Fibroblast of lung (primary cell): ENCODE results near the gene PRRT2.

Experiments
- EZH2 ChIP-seq: IDR thresholded peaks from 2 replicates; pipeline ENCODE4 v1.5.1; 2012; ENCODE audit warnings: low read length, control low read depth, mild to moderate bottlenecking; ENCODE audit errors: missing control alignments
- TF ChIP-seq, protein P1 (sequence below), 2 donors: IDR thresholded peaks in 1 of 2; conservative IDR thresholded peaks in 1 of 2; 1 replicate in 1 of 2; 2 replicates in 1 of 2; pipeline ENCODE4 v1.5.1; 2011 to 2012; ENCODE audit warnings: low read length in 2 of 2, control low read depth in 1 of 2, inconsistent platforms in 1 of 2, low read depth in 1 of 2, mild to moderate bottlenecking in 1 of 2

GRCh38 chr16:29857133-29857760, 45.3 kb downstream of the PRRT2 start:
- TF ChIP-seq, protein P1, sequence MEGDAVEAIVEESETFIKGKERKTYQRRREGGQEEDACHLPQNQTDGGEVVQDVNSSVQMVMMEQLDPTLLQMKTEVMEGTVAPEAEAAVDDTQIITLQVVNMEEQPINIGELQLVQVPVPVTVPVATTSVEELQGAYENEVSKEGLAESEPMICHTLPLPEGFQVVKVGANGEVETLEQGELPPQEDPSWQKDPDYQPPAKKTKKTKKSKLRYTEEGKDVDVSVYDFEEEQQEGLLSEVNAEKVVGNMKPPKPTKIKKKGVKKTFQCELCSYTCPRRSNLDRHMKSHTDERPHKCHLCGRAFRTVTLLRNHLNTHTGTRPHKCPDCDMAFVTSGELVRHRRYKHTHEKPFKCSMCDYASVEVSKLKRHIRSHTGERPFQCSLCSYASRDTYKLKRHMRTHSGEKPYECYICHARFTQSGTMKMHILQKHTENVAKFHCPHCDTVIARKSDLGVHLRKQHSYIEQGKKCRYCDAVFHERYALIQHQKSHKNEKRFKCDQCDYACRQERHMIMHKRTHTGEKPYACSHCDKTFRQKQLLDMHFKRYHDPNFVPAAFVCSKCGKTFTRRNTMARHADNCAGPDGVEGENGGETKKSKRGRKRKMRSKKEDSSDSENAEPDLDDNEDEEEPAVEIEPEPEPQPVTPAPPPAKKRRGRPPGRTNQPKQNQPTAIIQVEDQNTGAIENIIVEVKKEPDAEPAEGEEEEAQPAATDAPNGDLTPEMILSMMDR (conservative IDR thresholded peaks at IDR 0.05 in 1 of 2, IDR thresholded peaks at IDR 0.05 in 1 of 2; ENCODE audit: low read depth in 1 of 2, low read length in 2 of 2) = no peak
- no peak for TF ChIP-seq EZH2
